WERI-Rb-1 (cell line): Measurements from ENCODE around the gene GATAD2A.

Experiments used
- DNase-seq: peaks from one replicate; pipeline ENCODE4 v3.0.0-alpha.2; 2020
- H3K27ac ChIP-seq: fragments of 250-450 bp; sonication (Bioruptor Pico); 2 replicates; pipeline ENCODE4 v1.5.1; 2020; ENCODE audit warnings: mild to moderate bottlenecking, moderate library complexity
- H3K27me3 ChIP-seq: fragments of 250-450 bp; sonication (Bioruptor Pico); 2 replicates; pipeline ENCODE4 v1.5.1; 2021; ENCODE audit warnings: mild to moderate bottlenecking, low read depth, moderate library complexity; ENCODE audit not compliant: insufficient read depth, severe bottlenecking
- H3K36me3 ChIP-seq: fragments of 250-450 bp; sonication (Bioruptor Pico); 2 replicates; pipeline ENCODE4 v1.5.1; 2020; ENCODE audit warnings: mild to moderate bottlenecking, moderate library complexity
- H3K4me3 ChIP-seq: 2 replicates; pipeline ENCODE4 v1.5.1; 2011; ENCODE audit warnings: low read depth, mild to moderate bottlenecking, control low read depth, low read length
- H3K9me3 ChIP-seq: fragments of 250-450 bp; sonication (Bioruptor Pico); 2 replicates; pipeline ENCODE4 v1.5.1; 2021; ENCODE audit warnings: mild to moderate bottlenecking, moderate library complexity; ENCODE audit not compliant: severe bottlenecking
- TF ChIP-seq, protein P1 (sequence below): IDR thresholded peaks from 2 replicates; pipeline ENCODE4 v1.5.1; 2011; ENCODE audit warnings: low read depth, mild to moderate bottlenecking, control low read depth, inconsistent platforms, low read length

GATAD2A gene

GRCh38 chr19:19525611-19526380, 120.3 kb downstream of the GATAD2A start:
- DNase-seq: no peak
- H3K36me3 ChIP-seq: peaks cover 29% of the 10 kb centered on the region
- H3K9me3 ChIP-seq: no peaks in the 10 kb centered on the region
- no peaks in the 10 kb centered on the region for H3K27me3 ChIP-seq
- no peak overlapping the region for H3K4me3 ChIP-seq
- TF ChIP-seq, protein P1, sequence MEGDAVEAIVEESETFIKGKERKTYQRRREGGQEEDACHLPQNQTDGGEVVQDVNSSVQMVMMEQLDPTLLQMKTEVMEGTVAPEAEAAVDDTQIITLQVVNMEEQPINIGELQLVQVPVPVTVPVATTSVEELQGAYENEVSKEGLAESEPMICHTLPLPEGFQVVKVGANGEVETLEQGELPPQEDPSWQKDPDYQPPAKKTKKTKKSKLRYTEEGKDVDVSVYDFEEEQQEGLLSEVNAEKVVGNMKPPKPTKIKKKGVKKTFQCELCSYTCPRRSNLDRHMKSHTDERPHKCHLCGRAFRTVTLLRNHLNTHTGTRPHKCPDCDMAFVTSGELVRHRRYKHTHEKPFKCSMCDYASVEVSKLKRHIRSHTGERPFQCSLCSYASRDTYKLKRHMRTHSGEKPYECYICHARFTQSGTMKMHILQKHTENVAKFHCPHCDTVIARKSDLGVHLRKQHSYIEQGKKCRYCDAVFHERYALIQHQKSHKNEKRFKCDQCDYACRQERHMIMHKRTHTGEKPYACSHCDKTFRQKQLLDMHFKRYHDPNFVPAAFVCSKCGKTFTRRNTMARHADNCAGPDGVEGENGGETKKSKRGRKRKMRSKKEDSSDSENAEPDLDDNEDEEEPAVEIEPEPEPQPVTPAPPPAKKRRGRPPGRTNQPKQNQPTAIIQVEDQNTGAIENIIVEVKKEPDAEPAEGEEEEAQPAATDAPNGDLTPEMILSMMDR: no peak
- no peak overlapping the region; the same call in 1 of the 2 replicates for H3K27ac ChIP-seq

- H3K36me3 ChIP-seq: peaks cover 23% of the 10 kb centered on the region
- no peaks in the 10 kb centered on the region for H3K9me3 ChIP-seq
- no peak for DNase-seq
- TF ChIP-seq, protein P1: no peak
- no peak overlapping the region for H3K4me3 ChIP-seq
- no peak overlapping the region for H3K27ac ChIP-seq
- H3K27me3 ChIP-seq: no peaks in the 10 kb centered on the region
These were observed 121.3 kb downstream of the GATAD2A start for GRCh38 chr19:19526581-19527370.

DNA sequence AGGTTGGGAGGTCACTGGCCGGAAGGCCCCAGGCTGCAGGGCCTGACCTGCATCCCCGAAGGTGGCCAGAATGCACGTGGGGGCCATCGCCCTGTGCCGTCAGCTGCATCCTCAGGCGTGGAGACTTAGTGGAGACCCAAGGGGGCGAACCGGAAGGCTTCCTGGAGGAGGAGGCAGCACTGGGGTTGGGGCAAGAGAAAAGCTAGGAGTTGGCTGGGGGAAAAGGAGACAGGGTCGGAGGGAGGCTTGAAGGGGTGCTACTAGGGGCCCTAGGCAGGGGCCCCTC, 121.8 kb downstream of the GATAD2A start:
- TF ChIP-seq, protein P1: no peak
- no peaks in the 10 kb centered on the region for H3K9me3 ChIP-seq
- H3K27me3 ChIP-seq: no peaks in the 10 kb centered on the region
- no peak overlapping the region for H3K27ac ChIP-seq
- no peak for DNase-seq
- peaks cover 23% of the 10 kb centered on the region for H3K36me3 ChIP-seq
- no peak overlapping the region for H3K4me3 ChIP-seq

DNA sequence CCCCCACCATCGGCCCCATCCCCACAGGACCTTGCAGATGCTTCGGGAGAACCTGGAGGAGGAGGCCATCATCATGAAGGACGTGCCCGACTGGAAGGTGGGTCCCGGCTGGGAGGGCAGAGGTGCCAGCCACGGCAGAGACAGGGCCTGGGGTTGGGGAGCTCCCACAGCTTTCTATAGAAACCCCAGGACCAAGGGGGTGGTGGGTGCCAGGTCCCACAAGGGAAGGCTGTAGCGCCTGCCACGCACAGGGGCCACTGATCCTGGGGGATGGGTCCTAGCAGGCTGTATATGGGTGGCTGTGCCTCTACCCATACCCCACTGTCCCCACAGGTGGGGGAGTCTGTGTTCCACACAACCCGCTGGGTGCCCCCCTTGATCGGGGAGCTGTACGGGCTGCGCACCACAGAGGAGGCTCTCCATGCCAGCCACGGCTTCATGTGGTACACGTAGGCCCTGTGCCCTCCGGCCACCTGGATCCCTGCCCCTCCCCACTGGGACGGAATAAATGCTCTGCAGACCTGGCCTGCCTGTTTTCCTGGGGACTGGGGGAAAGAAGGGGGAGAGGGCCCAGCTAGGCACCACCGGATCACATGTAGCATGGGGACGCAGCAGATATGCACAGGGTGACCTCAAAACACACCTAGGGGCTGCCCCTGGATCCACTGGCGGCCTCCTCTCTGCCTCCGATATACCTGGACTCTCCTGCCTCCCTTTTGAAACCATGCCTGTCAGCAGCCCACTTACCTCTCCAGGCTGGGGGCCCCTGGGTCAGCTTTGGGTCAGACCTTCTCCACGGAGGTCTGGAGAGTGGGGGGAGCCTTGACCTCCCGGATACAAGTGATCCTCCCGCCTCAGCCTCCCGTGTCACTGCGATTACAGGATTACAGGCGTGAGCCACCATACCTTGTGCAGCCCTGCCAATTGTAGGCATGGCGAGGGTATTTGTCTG, 122.5 kb downstream of the GATAD2A start:
- no peak overlapping the region for H3K27ac ChIP-seq
- DNase-seq: no peak
- TF ChIP-seq, protein P1: no peak
- no peaks in the 10 kb centered on the region for H3K9me3 ChIP-seq
- H3K4me3 ChIP-seq: no peak overlapping the region
- H3K27me3 ChIP-seq: no peaks in the 10 kb centered on the region
- H3K36me3 ChIP-seq: peaks cover 23% of the 10 kb centered on the region

- peak within 1 kb of the TSS; percentile 20 for H3K4me3 ChIP-seq
- DNase-seq: peak; percentile 66
- no peak within 1 kb of the TSS for H3K27ac ChIP-seq
- no peaks in the 10 kb centered on the region for H3K9me3 ChIP-seq
- no peaks in the 10 kb centered on the region for H3K27me3 ChIP-seq
- H3K36me3 ChIP-seq: peaks cover 23% of the 10 kb centered on the region
- TF ChIP-seq, protein P1: no peak
These were observed 123.4 kb downstream of the GATAD2A start, which contains the start of gene YJEFN3 for GRCh38 chr19:19528721-19529490. YJEFN3 (plus strand) TSS chr19:19528911; CDS start chr19:19528933, 22 bp downstream.
